Endothelial cell of hepatic sinusoid (primary cell): ENCODE results near the gene PPP2R2C.

Experiments used
- in situ Hi-C: cut with HindIII; loops from 2 replicates; pipeline ENCODE4 v1.10.0; 2017; ENCODE audit warnings: low sequenced_read_pairs

PPP2R2C gene

DNA sequence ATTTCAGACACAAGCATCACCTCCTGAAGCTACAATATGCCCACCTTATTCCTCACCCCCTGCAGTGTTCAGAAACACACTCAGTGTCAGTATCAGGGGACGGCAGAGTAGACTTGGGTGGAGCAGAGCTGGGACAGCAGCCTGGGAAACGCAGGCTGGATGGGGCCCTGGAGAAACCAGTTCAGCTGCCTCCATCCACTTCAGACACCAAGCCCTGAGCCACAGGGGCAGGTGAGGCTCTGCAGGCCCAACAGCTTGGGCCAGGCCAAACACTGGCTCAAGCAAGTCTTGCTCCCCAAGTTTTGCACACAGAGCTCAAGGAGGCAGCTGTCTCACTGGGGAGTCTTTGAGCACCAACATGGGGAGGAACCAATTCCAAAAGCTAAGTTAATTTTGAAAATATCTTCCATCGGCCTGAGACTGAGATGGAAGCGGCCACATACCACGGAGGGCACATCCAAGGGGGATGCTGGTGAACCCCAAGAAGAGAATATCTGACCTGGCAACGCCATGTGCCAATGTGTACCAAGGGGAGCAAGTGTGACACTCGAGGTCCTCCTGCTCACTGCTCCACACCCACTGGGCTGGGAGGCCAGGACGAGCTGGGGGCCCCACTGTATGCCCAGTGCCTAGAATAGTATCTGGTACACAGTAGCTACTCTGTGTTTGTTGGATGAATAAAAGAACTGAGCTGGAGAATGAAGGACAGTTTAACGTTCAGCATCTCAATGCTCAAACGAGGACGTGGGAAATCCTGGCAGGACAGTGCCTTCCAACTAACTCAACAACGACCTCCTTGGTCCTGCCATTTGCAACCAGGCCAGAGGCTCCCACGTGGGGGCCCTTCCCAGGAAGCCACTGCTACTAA lies 45.6 kb downstream of the PPP2R2C start:
- in situ Hi-C loops = no loop called here

DNA sequence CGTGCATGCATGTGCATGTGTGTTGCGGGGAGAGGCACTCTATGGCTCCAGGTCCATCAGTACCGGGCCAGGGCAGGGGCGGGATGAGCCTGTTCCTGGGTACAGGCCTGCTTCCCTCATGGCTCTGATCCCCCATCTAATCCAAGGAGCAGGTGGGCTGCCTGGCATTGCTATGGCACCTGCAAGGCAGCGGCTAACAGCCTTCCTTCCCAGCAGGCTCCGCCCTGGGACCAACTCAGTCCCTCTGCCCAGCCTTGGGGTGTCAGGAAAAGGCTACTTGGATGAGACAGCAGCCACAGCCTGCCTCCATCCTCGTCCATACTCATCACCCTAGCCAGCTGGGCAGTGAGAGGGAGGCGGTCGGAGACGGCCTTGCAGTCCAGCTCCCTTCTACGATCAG lies 46.5 kb downstream of the PPP2R2C start:
- in situ Hi-C loops = no loop called here

DNA sequence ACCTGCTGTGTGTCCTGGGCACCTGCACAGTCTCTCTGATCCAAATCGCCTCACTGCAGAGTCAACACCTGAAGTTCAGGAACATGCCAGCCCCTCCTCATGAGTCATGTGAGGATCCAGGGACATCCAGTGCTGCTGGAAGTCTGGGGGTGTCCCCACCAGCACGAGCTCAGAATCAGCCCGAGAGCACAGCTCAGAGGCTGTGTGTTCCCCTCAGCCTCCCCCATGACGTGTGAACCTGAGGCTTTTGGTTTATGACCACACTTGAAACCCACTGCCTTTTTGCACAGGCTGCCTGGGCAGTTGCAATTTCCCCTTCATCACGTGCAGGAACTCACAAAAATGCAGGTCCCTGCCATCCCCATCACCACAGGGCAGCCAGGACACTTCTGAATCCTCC lies 47.1 kb downstream of the PPP2R2C start:
- in situ Hi-C loops = no loop called here

DNA sequence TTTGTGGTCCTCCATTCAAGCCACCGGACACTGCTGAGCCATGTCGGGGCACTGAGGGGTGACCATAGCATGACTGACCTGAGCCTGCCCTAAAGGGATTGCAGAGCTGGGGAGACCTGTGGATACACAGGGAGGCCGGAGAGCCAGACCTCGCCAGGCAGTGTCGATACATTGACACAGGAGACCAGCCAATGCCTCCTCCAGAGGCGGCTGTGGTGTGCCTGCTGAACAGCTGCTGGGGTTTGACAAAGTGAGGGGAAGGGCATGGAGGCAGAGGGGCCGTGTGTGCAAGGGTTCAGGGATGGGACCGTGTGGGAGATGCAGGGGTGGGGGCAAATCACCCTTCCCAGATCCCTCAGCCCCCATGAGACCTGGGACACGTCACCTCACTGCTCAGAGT lies 48.0 kb downstream of the PPP2R2C start:
- in situ Hi-C loops = no loop called here

GRCh38 chr4:6423575-6423974 lies 48.8 kb downstream of the PPP2R2C start:
- in situ Hi-C loops = no loop called here

DNA sequence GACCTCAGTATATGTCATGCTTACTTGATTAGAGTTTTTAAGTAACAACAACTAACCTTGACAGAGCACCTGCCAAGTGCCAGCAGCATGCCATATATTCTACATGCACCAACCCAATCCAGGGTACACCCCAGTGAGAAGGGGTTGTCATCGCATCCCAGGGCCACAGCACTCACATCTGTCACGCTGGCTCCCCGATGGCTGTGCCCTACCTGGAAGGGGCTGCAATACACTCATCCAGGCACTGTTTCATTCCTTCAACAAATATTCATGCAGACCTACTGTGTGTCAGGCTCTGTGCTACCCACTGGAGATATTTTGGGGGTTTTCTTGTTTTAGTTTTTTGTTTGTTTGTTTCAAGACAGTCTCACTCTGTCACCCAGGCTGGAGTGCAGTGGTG lies 49.5 kb downstream of the PPP2R2C start:
- in situ Hi-C loops = no loop called here

GRCh38 chr4:6422105-6422504 lies 50.3 kb downstream of the PPP2R2C start:
- in situ Hi-C loops = no loop called here

- in situ Hi-C loops = no loop called here
These were observed 51.0 kb downstream of the PPP2R2C start for GRCh38 chr4:6421397-6421796.

DNA sequence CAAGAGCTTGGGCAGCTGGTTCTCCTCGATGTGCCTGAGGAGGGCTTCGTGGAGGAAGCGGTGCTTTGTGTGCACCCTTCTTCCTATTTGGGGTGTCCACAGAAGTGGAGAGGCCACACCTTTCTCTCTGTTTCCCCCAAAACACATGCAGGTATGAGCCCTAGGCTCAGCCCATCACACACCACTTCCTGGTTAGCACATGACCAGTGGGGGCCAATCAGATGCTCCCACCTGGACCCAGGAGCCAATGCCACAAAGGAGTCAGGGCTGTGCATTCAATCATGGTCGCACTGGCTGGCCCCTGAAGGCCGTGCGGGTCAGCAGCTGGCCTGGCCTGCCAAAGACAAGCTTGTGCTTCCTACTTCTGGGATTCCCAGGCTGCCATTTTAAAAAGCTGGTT lies 51.4 kb downstream of the PPP2R2C start:
- in situ Hi-C loops = no loop called here

DNA sequence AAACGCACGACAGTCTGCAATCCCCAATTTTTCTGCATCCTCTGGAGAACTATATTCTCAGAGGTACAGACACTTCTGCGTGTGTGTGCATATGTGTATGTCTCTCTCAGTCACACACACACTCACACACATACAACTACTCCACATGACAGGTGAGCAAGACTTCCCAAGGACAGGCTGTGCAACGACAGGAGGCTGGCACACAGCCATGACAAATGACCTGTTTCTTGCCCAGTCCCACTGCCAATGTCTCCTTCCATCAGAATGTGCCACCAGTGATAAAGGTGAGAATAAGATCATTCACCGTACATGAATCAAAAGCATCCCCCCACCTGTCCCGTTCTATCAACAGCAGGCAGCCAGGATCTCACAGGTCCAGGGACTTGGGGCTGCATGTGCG lies 52.4 kb downstream of the PPP2R2C start:
- in situ Hi-C loops = no loop called here

DNA sequence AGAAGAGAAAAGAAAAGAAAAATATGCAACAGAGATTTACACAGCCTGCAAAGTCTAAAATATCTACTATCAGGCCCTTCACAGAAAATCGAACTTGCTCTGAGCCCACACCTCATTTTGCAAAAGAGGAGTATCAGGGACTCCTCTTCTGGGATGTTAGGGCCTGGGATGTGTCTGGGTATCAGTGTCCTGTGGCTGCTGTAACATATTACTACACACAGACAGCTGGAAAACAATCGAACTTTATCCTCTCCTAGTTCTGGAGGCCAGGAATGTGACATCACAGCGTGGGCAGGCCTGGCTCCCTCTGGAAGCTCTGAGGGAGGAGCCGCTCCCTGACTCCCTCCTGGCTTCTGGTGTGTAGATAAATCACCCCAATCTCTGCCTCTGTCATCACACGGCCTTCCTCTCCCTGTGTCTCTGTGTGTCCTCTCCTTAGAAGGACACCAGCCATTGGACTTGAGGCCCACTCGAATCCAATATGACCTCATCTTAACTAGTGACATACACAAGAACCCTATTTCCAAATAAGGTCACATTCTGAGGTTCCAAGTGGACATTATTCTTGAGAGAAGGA lies 52.9 kb downstream of the PPP2R2C start:
- in situ Hi-C loops = no loop called here

DNA sequence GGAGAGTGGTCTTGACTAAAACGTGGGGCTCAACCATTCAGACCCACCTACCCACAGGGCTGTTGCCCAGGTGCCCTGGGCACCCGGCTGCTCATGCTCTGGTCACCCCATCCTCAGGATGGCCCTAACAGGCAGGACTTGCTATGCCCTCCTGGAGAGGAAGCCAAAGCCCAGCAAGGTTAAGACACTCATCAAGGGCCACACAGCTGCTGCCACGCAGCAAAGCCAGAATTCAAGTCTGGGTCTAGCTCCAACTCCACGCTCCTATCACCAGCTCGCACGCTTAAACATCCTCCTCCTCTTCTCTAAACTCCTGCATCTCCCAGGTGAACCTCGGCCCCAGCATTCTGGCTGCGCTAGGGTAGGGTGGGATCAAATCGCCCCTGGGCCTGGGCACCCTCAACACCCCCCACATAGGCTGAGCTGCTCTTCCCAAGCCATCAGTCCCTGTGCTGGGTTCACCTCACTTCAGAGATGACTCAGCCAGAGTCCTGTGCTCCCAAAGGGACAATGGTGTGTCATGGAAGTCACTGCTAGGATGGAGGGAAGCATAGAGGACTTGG lies 54.1 kb downstream of the PPP2R2C start:
- in situ Hi-C loops = no loop called here

DNA sequence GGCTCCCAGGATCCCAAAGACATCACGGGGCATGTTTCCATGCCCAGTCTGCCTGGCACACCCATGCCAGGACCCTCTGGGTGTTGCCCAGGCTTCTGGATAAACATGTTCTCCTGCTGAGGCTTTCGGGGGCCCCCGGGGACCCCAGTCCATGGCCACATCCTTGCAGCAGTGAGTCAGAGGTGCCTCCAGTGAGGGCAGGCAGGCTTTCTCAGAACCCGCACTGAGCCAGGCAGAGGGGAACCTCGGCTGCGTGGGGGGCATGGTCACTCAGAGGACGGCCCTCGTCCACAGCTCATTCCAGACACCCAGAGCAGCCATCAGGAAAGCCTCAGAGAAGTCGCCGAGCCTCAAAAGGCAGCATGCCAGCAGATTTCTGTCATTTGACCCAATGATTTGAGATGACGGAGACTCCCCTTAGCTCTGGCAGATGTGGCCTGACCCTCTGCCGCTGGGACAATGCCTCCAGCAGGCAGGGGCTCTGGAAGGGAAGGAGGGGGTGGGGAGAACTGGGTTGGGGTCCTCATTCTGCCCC lies 54.8 kb downstream of the PPP2R2C start:
- in situ Hi-C loops = no loop called here

GRCh38 chr4:6416518-6417286 lies 55.7 kb downstream of the PPP2R2C start:
- in situ Hi-C loops = no loop called here

- in situ Hi-C loops = no loop called here
These were observed 57.2 kb downstream of the PPP2R2C start for GRCh38 chr4:6415031-6415705.

DNA sequence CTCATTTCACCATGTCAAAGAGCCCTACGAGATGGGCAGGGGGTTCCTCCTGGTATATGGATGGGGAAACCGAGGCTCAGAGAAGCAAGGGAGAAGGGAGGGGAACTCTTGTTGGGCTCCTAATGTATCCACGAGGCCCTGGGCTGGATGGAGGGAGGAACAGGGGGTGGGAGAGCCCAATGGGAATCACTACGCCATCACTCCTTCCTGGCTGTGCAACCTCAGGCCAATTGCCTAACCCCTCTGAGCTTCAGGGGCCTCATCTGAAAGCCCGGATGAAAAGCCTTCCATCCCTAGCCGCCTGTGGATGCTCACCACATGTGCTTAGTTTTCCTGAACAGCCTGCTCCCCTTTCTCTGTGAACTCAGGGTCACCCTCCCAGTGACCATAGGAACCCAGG lies 57.8 kb downstream of the PPP2R2C start:
- in situ Hi-C loops = no loop called here

DNA sequence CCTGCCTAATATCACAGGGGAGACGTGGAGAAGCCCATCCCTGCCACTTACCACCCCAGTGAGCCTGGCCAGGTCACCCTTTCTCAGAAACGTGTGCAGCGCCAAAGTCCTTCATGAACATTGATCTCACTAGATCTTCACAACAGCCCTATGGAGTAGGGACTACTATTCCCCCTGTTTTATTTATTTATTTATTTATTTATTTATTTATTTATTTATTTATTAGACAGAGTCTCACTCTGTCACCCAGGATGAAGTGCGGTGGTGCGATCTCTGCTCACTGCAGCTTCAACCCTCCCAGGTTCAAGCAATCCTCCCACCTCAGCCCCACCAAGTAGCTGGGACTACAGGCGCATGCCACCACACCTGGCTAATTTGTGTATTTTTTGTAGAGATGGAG lies 61.8 kb downstream of the PPP2R2C start:
- in situ Hi-C loops = no loop called here

- in situ Hi-C loops = no loop called here
These were observed 62.3 kb downstream of the PPP2R2C start for GRCh38 chr4:6410068-6410467.

DNA sequence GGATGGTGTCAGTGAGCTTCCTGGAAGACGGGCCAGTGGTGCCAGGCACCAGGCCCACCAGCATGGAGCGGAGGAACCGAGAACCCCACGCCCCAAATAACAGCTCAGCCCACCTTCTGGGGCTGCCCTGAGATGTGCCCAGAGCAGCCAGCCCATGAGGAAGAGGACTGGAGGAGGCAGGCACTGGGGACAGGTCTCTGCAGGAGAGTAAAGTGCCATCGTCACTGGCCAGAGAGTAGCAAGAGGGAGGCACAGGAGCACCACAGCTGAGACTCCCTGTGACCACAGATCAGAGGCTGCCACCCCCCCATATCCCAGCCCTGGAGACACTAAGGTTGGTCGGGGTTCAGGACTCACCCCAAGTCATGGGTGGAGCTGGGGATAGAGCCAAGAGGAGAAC lies 63.0 kb downstream of the PPP2R2C start:
- in situ Hi-C loops = no loop called here

DNA sequence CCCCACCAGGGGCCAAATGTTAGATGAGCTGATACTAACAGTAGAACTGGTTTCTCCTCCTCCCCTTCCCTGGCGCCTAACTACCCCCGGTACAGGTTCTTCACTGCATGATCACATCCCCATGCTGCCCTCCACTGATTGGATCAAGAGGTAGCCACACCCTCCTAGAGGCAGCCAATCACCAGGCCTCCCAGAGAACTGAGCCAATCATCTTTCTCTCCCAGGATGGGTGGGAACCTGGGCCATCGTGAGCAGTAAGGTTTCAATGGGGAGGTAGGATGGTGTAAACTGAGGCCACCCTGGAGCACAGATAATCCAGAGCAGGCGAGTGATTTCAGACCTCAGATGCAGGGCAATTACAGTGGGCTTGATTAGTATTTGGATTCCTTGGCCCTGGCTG lies 64.2 kb downstream of the PPP2R2C start:
- in situ Hi-C loops = no loop called here

DNA sequence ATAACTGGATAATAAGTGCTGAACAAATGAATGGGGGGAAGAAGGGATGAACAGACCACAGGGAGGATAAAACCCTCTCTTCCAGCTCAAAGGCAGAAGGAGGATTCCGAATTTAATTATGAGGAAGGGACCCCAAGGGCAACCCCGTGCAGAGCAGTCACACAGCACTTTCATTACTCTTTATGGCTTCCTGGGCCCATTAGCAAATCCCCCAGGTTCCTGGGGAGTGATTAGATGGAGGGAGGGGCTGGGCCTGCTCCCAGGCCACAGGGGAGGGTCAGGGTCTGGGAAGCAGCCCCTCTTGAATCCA lies 67.1 kb downstream of the PPP2R2C start:
- in situ Hi-C loops = no loop called here
